C1 segment of cervical spinal cord (tissue), 14 donors: ENCODE measurements around the gene DOCK2.

Source experiments
- DNase-seq, 14 donors: peaks; one replicate each; lab custom pipeline; 2025; lab: John Stamatoyannopoulos, UW

Gene DOCK2

DNA sequence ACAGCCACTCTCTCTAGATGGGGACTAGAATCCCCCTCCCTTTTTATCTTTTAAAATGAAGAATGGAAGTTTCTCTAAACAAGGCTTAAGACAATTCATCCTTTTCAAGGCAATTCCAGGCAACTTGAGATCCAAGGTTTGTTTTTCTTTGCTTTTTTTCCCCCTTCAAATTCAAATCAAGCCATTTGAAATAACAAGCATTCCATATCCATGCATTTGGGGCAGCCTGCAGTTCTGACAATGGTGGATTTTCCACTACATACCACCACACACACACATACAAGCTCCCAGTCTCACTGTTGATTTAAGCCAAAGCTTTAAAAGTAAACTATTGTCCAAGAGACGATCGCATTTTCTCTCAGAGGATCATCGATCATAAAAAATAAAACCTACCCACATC, 342.8 kb downstream of the DOCK2 start:
- DNase-seq = peak in 1 of 14 donors; percentile 52

DNA sequence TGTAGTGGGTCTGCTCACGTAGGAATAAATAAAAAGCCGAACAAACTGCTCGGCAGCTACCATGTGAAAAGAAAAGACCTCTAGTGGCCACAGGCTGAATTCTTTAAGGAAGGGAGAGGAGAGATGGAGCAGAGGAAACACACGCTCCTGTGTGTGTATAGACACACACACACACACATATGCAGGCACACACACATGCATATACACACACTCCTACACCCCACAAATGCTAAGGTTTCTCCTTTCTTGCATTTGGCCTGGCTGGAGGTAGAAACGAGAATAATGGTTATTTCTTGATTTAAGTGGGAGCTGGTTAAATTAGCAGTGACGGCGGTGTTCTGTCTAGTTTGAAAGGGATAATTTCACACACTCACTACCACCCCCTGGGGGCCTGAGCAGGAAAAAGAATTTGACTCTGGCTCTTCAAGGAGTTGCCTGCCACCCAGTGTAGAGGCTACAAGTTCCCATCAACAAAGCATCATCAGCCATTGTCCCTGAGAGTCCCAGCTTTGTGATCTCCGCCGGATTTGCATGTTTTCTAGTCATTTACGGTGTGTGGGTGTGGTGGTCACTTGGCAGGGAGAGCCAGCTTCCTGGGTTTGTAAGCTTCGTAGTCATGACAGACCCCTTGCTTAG, 343.5 kb downstream of the DOCK2 start, which contains the start of gene INSYN2B:
INSYN2B (minus strand) TSS at position 78 of the 636 bp plus-strand sequence. CDS start 96,597 bp downstream, outside the sequence.
- DNase-seq = peak in 12 of 14 donors; percentile 43 to 85 (median 72)

DNA sequence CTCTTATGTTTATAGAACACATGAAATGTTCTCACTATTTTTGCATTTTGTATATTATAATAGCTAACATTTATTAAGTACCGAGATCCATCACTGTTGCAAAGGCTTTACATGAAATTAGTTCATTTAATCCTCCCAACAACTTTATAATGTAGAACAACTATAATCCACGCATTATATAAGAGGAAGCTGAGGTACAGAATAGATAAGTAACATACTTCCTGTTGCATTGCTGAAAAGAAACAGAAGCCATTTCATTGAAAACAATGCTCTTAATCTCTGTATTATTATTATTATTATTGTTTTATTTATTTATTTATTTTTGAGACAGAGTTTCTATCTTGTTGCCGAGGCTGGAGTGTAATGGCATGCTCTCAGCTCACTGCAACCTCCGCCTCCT, 351.1 kb downstream of the DOCK2 start:
- DNase-seq = no peak

DNA sequence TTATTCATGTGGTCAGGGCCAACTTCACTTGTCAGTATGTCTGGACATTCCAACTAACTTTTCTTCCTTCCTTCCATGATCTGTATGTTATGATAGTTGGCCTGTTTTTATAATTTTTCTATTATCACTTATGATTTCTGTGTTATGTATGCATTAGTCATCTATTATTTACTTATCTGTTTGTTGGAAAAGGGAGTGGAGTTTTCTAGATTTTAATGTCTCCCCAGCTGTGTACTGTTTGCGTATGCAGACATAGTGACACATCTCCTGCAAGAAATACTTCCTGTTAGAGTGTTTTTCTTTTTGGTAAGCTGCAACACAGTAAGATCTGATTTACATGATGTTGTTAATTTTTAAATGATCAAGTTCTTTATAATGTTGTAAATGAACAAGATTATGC, 351.9 kb downstream of the DOCK2 start:
- no peak for DNase-seq

DNA sequence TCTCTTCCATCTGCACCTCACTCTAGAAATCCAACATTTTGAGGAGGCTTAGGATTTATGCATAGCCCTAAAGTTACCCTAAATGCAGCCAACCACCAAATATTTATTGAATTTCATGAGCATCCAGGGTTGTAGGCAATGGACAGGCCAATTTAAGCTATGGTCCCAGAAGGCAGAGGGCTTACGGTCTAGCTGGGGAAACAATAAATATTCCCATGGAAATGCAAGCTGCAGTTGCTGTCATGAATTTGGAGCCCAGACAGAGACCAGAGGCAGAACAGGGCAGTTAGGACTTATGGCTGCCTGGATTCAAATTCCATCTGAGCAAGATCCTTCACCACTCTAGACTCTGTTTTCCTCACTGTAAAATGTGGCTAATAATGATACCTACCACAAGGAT, 352.3 kb downstream of the DOCK2 start:
- DNase-seq = no peak

DNA sequence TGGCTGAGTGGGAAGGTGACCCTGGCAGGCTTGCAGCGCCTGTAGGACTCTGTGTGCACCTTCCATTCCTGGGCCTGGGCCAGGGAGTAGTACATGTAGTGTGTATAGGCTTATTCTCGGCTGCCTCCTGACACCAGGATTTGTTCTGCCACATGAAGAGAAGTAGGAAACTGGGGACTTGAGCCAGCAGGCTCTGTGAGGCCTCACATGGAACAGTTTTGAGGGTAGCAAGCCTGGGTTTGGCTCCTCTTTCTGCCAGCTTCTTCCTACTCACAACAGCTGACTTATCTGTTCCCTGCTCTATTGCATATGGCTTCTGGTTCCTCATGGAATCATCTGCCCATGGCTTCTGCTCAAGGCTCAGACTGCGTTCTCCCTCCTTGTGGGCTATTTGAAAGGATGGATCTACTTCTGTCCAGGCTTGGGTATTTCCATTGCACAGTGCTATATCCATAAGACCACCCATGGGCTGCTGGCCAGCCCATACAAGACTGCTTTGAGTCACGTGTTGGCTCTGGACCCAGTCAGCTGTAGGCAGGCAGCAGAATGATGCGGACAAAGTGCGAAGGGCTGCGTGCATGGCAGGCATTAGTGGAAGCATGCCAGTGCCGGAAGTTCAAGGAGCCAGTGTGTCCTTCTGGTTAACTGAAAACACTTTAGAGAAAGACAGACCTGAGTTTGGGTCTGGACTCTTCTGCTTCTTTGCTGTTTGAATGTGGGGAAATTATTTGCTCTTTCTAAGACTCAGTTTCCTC, 354.2 kb downstream of the DOCK2 start:
- no peak for DNase-seq

DNA sequence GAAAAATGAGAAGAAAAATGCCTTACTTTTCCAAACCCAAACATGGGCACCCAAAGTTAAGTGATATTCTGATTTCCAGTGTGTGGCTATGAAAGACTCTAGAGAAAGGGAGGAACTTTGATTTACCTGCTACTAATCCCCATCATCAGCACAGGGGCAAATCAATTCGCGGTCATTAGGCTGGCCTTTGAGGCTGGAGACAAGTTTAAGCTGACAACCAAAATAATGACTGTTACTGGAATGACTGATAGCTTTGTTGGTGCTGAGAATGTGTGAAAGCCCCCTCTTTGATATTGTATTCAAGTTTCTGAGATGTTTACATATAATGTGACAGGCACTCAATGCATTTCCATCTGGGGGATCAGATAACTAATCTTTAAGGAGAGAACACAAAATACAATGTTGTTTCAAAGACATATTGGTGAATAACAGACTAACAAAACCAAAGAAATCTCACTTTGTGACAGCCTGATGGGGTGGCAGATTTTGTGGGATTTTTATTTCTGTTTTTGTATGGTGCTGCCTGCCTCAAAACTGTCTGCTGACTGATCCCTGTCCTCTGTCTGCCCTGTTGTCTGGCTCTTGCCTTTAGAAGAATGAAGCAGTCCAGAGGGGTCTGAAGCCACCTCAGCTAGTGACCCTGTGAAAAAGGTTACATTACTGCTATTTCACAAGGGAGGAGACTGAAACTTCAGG, 355.9 kb downstream of the DOCK2 start:
- DNase-seq = no peak

DNA sequence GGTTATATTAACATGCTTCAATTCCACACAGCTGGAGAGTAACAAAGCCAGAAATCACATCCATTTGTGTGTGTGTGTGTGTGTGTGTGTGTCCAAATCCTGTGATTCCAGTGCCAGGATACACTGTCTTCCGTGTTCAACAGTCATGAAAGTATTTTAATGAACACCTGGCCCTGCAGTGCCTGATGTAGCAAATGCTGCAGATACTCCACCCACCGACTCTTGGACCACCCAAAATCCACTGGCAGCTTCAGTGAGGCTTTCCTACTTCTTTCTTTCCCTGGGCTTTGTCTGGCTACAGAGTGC, 356.4 kb downstream of the DOCK2 start:
- no peak for DNase-seq

DNA sequence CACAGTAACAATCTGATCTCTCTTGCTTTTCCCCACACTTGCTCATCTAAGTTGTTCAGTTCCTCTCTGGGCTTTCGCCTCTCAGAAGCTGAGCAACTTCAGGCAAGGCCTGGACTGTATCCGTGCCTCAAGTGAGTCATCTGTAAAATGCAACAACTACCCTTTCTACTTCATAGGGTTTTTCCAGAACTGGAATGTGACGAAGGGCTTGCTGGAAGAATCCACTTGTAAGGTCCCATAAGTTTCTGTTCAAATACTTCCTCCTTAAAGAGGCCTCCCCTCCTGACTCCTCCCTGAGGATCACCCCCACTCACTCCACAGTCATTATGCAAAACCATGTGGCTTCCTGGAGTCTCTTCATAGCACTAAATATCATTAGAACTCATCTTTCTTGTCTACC, 360.7 kb downstream of the DOCK2 start:
- no peak for DNase-seq

DNA sequence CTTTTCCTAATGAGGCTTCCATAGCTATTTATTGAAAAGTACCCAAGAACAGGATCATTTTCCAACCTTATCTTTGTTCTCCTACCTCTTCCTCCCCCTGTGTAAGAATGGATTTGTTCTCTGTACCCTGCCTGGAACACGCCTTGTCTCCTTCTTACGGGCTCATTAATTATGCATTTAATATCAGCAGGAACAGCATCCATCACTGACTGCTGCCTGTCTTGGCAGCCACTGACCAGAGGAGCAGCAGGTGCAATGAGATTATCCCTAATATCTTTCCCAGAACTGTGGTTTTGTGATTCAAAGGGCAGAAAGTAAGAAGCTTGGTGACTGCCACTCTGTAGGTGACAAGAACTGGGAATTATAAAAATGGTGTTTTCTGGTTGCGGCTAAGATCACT, 362.5 kb downstream of the DOCK2 start:
- no peak for DNase-seq

DNA sequence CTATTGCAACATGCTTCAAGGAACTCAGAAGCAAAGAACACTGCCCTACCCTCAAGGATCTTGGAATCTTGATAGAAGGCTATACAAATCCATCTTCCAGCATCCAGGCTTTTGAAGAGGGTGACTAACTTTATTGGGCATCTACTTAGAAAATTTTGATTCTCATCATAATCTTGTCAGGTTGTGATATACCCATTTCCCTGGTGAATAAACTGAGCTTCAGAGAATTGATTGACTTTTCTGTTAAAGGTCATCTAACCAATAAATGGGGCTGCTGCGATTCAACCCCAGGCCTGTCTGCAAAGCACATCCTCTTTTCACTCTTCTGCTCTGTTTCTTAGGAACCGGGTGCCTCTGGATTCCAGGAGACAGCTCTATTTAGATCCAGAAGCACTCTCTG, 363.1 kb downstream of the DOCK2 start:
- no peak for DNase-seq

DNA sequence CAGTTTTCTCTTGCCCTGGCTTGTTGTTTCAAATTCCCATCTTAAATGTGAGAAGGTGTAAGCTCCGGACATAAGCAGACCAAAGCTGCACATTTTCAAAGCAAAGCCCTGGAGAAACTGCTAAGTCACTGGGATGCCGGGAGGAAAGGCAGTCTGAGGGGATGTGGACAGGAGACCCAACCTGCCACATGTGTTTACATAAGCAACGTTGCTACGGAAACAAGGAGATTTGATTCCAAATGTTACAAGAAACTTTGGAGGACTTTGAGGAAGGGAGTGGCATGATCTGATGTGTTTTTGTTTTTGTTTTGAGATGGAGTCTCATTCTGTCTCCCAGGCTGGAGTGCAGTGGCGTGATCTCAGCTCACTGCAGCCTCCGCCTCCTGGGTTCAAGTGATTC, 368.9 kb downstream of the DOCK2 start:
- DNase-seq = no peak

DNA sequence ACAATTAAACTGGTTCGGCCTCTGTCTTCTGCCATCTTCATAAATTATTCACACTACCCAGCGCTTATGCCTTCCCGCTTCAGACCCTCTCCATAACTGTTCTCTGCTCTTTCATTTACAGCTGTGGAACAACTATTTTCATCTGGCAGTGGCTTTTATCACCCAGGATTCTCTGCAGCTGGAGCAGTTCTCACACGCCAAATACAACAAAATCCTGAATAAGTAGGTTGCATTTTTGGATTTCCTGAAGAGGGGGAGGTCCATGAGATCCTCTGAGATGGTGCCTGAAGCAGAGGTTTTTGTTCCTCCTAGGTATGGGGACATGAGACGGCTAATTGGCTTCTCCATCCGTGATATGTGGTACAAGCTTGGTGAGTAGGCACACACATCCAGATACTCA, 371.3 kb downstream of the DOCK2 start:
- DNase-seq = no peak

DNA sequence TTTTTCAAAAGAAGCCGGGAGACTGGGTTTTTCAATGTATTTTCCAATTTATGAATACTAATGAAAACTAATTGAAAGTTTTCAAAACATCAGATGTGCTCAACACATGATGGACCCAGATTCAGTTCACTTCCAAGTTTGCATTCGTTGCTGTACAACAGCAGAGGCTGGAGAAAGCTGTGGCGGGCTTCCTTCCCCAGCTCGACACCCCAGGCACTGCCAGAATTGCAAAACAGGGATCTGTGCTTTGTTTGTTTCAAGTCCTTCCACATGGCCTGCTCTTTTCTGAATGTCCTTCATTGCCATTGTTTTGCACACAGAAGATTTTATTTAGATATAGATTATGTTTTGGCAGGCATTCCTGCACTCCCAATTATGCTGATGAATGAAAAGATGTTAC, 373.5 kb downstream of the DOCK2 start:
- no peak for DNase-seq

DNA sequence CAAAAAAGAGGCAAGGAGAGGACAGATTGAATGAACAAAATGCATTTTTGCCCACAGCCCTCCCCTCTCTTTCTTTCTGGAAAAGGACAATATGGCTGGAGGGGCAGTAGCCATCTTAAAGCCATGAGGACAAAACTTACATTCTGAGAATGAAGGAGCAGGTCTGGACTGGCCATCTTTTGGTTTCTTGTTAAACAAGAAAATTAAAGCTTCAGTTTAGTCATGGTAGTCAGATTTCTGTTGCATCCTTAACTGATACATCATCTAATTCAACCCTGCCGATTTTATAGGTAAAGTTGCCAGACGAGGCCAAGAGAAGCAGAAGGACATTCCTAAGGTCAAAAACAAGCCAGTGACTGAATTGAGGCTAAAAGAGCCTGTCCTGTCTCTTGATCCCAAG, 374.7 kb downstream of the DOCK2 start:
- no peak for DNase-seq

DNA sequence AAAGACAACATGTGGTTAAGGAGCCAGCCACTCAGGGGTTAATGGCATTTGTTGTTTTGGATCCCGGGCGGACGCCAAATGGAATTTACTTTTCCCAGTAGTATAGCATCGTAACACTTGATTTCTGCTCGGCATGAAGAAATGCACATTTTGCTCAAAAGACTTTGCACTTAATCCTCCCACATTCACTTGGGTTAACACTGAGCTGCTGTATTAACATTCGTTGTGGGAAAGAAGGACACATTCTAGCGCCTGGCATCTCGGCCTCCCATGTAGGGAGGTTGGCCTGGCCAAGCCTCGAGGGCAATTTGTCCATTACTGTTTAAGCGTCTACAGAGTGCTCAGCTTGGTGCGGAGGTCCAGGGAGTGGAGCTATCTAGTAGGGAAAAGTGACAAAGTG, 375.5 kb downstream of the DOCK2 start:
- DNase-seq = no peak

DNA sequence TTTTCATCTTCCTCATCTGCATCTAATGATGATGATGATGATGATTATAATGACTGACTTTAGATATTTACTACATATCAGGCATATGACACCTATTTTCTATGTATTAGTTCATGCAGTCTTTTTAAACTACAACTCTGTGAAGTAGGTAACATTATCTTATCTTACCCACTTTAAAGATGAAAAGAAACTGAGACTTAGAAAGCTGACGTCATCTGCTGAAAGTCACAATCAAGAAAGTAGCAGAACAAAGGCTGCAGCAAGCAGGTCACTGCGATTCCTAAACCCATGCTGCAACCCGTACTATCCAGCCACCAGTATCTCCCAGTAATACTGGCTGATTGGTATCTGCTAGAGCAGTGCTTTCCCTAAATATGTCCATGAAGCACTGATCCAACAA, 383.3 kb downstream of the DOCK2 start:
- no peak for DNase-seq

DNA sequence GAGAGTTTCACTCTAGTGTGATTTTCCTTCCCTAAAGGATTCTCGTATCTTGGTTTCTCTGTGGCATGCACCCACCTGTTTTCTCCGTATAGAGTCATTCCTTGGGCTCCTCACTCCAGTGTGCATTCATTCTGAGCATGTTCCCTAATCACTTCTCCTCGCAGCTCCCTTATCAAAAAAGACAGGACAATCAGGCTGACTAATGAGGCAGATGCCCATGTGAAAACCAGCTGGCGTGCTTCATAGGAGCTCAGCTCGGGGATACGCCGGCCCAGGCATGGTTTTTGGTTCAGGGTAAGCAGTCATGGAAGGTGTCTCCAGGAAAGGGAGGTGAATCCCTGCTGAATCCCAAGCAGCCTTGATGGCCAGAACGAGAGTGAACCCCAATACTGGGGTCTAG, 384.4 kb downstream of the DOCK2 start:
- no peak for DNase-seq

DNA sequence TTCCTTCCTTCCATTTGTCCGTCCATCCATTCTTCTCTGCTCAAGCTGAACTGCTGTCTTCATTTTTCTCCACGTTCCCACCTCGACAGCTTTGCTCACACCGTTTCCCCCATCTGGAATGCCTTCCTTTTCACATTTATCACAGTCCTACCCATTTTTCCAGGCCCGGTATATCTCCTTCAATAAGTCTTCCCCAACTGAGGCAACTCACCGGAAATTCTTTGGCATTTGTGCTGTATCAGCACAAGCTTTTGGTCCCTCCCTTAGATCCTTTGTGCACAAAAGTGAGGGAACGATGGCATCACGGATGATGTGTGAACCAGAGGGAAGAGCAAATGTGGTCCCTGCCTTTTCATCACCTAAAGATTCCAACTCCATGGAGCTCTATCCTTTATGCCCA, 388.8 kb downstream of the DOCK2 start:
- DNase-seq = no peak

DNA sequence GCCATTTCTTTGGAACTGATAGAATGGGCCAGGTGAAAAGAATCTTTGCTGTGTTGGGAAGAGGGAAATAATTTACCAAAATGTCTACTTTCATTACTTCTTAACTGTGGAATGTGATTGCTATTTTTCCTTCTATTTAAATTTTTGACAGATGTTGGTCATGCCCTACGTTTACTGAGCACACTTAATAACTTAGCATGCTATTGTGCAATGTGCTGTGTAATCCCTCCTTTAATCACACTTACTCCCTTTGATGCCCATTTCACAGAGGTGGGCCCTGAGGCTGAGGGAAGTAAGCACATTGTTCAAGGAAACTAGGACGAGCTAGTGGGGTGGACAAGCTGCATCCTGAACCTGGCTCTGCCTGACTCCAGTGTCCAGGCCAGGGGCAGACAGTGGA, 391.0 kb downstream of the DOCK2 start:
- DNase-seq = no peak

DNA sequence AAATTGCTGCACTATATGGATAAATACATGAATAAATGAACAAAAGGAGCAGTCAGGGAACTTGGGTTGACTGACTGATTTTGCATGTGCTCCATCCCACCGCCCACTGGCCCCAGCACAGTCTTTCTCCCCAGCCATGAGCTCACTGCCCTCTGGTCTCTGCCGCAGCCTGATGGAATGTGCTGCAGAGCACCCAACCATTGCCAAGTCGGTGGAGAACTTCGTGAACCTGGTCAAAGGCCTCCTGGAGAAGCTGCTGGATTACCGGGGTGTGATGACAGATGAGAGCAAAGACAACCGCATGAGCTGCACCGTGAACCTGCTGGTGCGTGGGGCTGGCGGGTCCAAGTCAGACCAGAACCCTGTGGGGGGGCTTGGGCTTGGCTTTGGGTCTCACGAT, 397.2 kb downstream of the DOCK2 start:
- DNase-seq = no peak

DNA sequence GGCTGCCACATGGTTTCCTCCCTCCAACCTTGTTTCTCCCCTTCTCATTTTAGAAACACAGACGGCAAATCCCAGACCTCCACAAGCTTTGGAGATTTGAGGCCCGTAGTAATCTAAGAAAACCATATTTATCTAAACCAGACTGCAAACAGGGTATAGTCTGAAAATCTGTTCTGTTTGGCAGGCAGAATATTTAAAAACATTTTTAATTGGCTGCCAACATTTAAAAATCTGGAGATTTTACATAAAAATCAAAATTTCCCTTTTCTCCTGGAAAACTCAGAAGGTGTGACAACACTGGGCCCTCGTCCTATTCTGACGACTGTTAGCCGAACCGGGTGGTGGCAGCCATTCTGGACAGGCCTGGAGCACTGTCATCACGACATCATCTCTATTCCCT, 401.2 kb downstream of the DOCK2 start:
- no peak for DNase-seq

DNA sequence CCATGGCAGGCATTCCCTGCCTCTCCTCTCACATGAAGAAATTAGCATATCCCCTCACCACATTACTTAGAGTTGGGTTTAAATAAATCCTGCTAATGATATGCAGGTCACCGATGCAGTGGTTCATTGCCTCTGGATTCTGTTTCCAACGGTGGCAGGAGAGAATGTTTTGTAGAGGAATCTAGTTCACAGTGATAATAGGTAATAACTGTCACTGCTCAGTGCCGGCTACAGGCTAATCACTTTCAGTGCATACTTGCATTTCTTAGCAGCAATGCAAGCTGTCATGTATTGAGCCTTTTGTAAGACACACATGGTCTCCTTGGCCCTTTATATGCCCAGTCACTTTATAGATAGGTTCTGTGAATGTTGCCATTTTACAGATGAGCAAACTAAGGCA, 402.8 kb downstream of the DOCK2 start:
- no peak for DNase-seq
